ENCODE measurements around the gene TLX3.
A peak's percentile ranks its signal among the peaks of the same experiment; 100 is the strongest.

Gene TLX3

GRCh38 chr5:171310819-171311321 is 1.8 kb downstream of the TLX3 start:
- H3K4me1 ChIP-seq (ENCODE audit: control insufficient read depth in 1 of 2, insufficient read depth in 1 of 2, low read depth in 1 of 2, low read length in 1 of 2) = peaks cover 34 to 43% of the 10 kb centered on the region in 2 experiments
- TF ChIP-seq CTCF (IDR thresholded peaks at IDR 0.05) = no peak
- peaks cover 100% of the 10 kb centered on the region for H3K27me3 ChIP-seq
- no peak overlapping the region for H3K4me3 ChIP-seq (ENCODE audit: low read depth in 1 of 2, low read length in 1 of 2)
- no peak overlapping the region for H3K27ac ChIP-seq
- H3K9me3 ChIP-seq = no peaks in the 10 kb centered on the region
- no peaks in the 10 kb centered on the region for H3K36me3 ChIP-seq

- no peaks in the 10 kb centered on the region for H3K9me3 ChIP-seq
- peaks cover 100% of the 10 kb centered on the region for H3K27me3 ChIP-seq
- peaks cover 34 to 43% of the 10 kb centered on the region in 2 experiments for H3K4me1 ChIP-seq (ENCODE audit: control insufficient read depth in 1 of 2, insufficient read depth in 1 of 2, low read depth in 1 of 2, low read length in 1 of 2)
- TF ChIP-seq CTCF (IDR thresholded peaks at IDR 0.05) = no peak
- H3K27ac ChIP-seq = no peak overlapping the region
- H3K36me3 ChIP-seq = no peaks in the 10 kb centered on the region
- peak overlapping the region in 1 of 2 experiments; percentile 26 for H3K4me3 ChIP-seq (ENCODE audit: low read depth in 1 of 2, low read length in 1 of 2)
Measured at GRCh38 chr5:171311322-171312077, 2.5 kb downstream of the TLX3 start.

- TF ChIP-seq CTCF (IDR thresholded peaks at IDR 0.05) = no peak
Measured at GRCh38 chr5:171312129-171312974, 3.3 kb downstream of the TLX3 start.

GRCh38 chr5:171313481-171314206 is 4.6 kb downstream of the TLX3 start:
- Histone ChIP-seq H3K4me1 (ENCODE audit: control insufficient read depth in 1 of 2, insufficient read depth in 1 of 2, low read depth in 1 of 2, low read length in 1 of 2) (peaks cover 34 to 43% of the 10 kb centered on the region in 2 experiments), H3K9me3 (no peaks in the 10 kb centered on the region), H3K4me3 (ENCODE audit: low read depth in 1 of 2, low read length in 1 of 2) (no peak overlapping the region), H3K27ac (no peak overlapping the region), H3K36me3 (no peaks in the 10 kb centered on the region), H3K27me3 (peaks cover 100% of the 10 kb centered on the region)
- no peak for TF ChIP-seq CTCF (IDR thresholded peaks at IDR 0.05)

More at GRCh38 chr5:171312129-171312974, 3.3 kb downstream of the TLX3 start:
- H3K27me3 ChIP-seq = peaks cover 100% of the 10 kb centered on the region
- no peak overlapping the region for H3K27ac ChIP-seq
- H3K36me3 ChIP-seq = no peaks in the 10 kb centered on the region
- peaks cover 34 to 43% of the 10 kb centered on the region in 2 experiments for H3K4me1 ChIP-seq (ENCODE audit: control insufficient read depth in 1 of 2, insufficient read depth in 1 of 2, low read depth in 1 of 2, low read length in 1 of 2)
- no peaks in the 10 kb centered on the region for H3K9me3 ChIP-seq
- peak overlapping the region; percentile 5 to 26 for H3K4me3 ChIP-seq (ENCODE audit: low read depth in 1 of 2, low read length in 1 of 2)

- H3K4me1 ChIP-seq (ENCODE audit: control insufficient read depth in 1 of 2, insufficient read depth in 1 of 2, low read depth in 1 of 2, low read length in 1 of 2) = peaks cover 24 to 34% of the 10 kb centered on the region in 2 experiments
- H3K36me3 ChIP-seq = no peaks in the 10 kb centered on the region
- H3K27me3 ChIP-seq = peaks cover 100% of the 10 kb centered on the region
- TF ChIP-seq CTCF (IDR thresholded peaks at IDR 0.05) = no peak
- no peak overlapping the region for H3K4me3 ChIP-seq (ENCODE audit: low read depth in 1 of 2, low read length in 1 of 2)
- no peaks in the 10 kb centered on the region for H3K9me3 ChIP-seq
- H3K27ac ChIP-seq = no peak overlapping the region
Measured at GRCh38 chr5:171314728-171315385, 5.8 kb downstream of the TLX3 start.

Measured in neutrophil (primary cell).